Measurements from ENCODE around the gene FAM53B.

FAM53B gene

GRCh38 chr10:124667425-124668345 lies 76.5 kb downstream of the FAM53B start:
- no peaks in the 10 kb centered on the region for H3K27me3 Mint-ChIP-seq
- H3K4me1 Mint-ChIP-seq (ENCODE audit: low read depth) = peaks cover 42% of the 10 kb centered on the region
- no peak overlapping the region for H3K27ac Mint-ChIP-seq
- H3K9me3 Mint-ChIP-seq = no peaks in the 10 kb centered on the region
- no peak overlapping the region for H3K4me3 Mint-ChIP-seq
- no peaks in the 10 kb centered on the region for H3K36me3 Mint-ChIP-seq (ENCODE audit: low read depth)

GRCh38 chr10:124666494-124666893 lies 77.7 kb downstream of the FAM53B start:
- Mint-ChIP-seq H3K4me3 (no peak overlapping the region), H3K4me1 (ENCODE audit: low read depth) (peaks cover 34% of the 10 kb centered on the region), H3K27me3 (no peaks in the 10 kb centered on the region), H3K27ac (no peak overlapping the region), H3K9me3 (no peaks in the 10 kb centered on the region), H3K36me3 (ENCODE audit: low read depth) (no peaks in the 10 kb centered on the region)

DNA sequence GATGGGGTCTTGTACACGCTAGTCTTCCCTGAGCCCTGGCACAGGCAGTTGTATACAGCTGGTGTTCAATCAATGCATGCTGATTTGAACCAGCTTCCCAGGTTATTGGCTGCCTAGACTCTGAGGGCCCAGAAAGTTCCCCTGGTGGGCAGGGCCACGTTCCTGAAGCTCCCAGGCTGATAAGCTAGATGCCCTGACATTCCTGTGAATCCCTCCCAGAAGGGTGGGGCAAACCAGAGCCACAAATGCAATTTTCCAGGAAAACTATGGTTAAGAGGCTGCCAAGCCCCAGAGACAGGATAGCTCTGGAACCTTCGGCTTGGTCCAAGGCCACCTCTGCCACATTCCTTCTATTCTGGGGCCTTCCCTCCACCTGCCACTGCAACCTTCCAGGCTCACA lies 78.2 kb downstream of the FAM53B start:
- H3K4me3 Mint-ChIP-seq = no peak overlapping the region
- no peak overlapping the region for H3K27ac Mint-ChIP-seq
- no peaks in the 10 kb centered on the region for H3K27me3 Mint-ChIP-seq
- no peaks in the 10 kb centered on the region for H3K36me3 Mint-ChIP-seq (ENCODE audit: low read depth)
- H3K4me1 Mint-ChIP-seq (ENCODE audit: low read depth) = peaks cover 31% of the 10 kb centered on the region
- no peaks in the 10 kb centered on the region for H3K9me3 Mint-ChIP-seq

GRCh38 chr10:124665558-124665957 lies 78.6 kb downstream of the FAM53B start:
- Mint-ChIP-seq H3K4me1 (ENCODE audit: low read depth) (peaks cover 28% of the 10 kb centered on the region), H3K27me3 (no peaks in the 10 kb centered on the region), H3K27ac (no peak overlapping the region), H3K36me3 (ENCODE audit: low read depth) (no peaks in the 10 kb centered on the region), H3K9me3 (no peaks in the 10 kb centered on the region), H3K4me3 (no peak overlapping the region)

GRCh38 chr10:124665091-124665490 lies 79.1 kb downstream of the FAM53B start:
- Mint-ChIP-seq H3K27me3 (no peaks in the 10 kb centered on the region), H3K27ac (no peak overlapping the region), H3K36me3 (ENCODE audit: low read depth) (no peaks in the 10 kb centered on the region), H3K4me3 (no peak overlapping the region), H3K9me3 (no peaks in the 10 kb centered on the region), H3K4me1 (ENCODE audit: low read depth) (peaks cover 28% of the 10 kb centered on the region)

DNA sequence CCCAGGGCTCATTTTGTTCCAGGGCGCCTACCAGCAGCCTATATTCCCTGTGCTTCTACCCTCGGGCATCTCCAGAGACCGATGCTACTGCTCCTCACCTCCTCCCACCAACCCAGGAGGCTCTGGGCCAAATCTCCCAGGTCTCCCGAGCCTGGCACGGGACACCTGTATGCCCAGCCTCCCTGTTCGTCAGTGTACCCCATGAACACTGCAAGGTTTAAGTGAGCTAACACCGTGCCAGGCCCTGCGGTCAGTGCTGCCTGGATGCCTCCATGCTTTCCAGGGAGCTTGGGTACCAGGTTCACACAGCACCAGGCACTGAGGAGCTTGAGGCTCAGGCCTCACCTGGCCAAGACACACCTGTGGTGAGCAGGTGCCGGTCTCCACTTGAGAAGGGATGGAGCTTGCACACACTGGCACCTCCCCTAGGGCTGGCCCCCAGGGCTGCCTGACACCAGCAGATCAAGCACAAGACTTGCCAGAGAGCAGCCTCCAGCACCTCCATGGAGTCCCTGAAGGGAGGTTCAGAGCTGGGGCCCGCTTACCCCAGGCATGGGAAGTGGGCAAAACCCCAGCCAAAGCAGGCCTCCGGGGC lies 80.3 kb downstream of the FAM53B start:
- H3K4me3 Mint-ChIP-seq = no peak overlapping the region
- no peaks in the 10 kb centered on the region for H3K9me3 Mint-ChIP-seq
- H3K36me3 Mint-ChIP-seq (ENCODE audit: low read depth) = no peaks in the 10 kb centered on the region
- H3K4me1 Mint-ChIP-seq (ENCODE audit: low read depth) = peaks cover 35% of the 10 kb centered on the region
- no peak overlapping the region for H3K27ac Mint-ChIP-seq
- H3K27me3 Mint-ChIP-seq = no peaks in the 10 kb centered on the region

- Mint-ChIP-seq H3K36me3 (ENCODE audit: low read depth) (no peaks in the 10 kb centered on the region), H3K4me1 (ENCODE audit: low read depth) (peaks cover 40% of the 10 kb centered on the region), H3K27me3 (no peaks in the 10 kb centered on the region), H3K27ac (no peak overlapping the region), H3K9me3 (no peaks in the 10 kb centered on the region), H3K4me3 (no peak overlapping the region)
Measured at GRCh38 chr10:124663228-124663627, 81.0 kb downstream of the FAM53B start.

DNA sequence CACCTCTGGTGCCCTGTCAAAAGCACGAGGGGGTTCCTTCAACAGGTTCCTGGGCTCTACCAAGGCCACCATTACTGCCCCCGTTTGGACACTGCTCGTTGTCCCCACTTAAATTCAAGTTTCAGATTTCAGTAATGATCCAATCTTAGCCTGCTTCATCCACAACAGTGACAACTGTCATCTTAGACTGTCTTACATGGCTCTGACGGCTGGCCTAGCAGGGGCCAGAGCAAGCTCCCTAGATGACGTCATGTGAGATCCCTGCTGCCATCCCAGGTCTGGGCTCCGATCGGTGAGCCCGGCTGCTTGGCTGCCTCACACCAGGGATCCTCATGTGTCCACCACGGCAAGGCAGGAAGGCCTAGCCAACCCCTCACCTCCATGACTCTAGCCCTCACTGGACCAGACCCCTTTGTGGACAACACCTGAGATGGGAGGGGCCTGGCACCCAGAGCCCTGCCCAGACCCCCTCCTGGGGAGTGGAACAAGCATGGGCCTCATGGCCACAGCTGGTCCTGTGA lies 82.5 kb downstream of the FAM53B start:
- Mint-ChIP-seq H3K4me1 (ENCODE audit: low read depth) (peaks cover 43% of the 10 kb centered on the region), H3K27me3 (no peaks in the 10 kb centered on the region), H3K36me3 (ENCODE audit: low read depth) (no peaks in the 10 kb centered on the region), H3K4me3 (no peak overlapping the region), H3K9me3 (no peaks in the 10 kb centered on the region), H3K27ac (peak overlapping the region; percentile 78)

DNA sequence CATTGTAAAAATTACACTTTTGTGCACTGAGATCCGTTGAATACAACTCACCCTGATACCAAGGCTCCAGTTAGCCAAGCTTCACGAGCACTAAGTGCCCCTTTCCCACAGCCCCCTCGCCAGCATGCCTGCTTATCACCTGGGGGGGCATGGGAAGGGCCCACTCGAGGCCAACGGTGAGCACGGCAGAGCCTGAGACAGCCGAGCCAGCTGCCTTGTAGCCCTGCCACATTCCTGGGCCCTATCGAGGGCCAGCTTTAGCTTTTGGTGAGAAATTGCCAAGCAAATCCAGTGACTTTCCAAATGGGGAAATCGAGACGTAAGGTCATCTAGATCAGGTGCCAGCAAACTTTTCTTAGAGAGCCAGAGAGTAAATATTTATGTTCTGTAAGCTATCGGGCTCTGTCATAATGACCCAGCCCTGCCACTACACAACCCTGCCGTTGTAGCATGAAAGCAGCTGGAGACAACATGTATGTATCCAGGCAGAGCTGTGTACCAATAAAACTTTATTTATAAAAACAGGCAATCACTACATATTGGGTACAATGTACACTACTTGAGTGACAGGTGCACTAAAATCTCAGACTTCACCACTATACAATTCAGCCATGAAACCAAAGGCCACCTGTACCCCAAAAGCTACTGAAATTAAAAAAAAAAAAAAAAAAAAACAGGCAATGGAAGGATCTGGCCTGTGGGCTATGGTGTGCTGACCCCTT lies 83.6 kb downstream of the FAM53B start:
- no peak overlapping the region for H3K4me3 Mint-ChIP-seq
- no peaks in the 10 kb centered on the region for H3K9me3 Mint-ChIP-seq
- H3K27me3 Mint-ChIP-seq = no peaks in the 10 kb centered on the region
- H3K4me1 Mint-ChIP-seq (ENCODE audit: low read depth) = peaks cover 48% of the 10 kb centered on the region
- H3K27ac Mint-ChIP-seq = no peak overlapping the region
- H3K36me3 Mint-ChIP-seq (ENCODE audit: low read depth) = no peaks in the 10 kb centered on the region

DNA sequence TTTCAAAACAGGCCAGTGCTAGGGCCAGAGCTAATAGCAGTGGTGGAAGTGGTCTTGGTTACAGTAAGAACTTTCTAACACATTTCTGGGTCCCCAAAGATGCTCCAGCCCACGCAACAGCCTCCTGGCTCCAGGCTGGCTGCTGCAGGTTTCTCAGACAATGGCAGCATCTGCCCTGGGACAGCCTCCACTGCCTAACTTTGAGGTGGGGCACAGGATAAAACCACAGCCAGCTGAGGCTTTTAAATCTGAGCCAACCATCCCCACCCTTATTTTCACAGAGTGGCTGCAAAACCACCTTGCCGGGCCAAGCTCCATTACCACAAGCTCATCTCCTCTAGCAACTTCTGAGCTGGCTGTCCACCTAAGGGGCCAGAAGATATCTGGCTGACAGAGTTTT lies 84.8 kb downstream of the FAM53B start:
- Mint-ChIP-seq H3K4me3 (no peak overlapping the region), H3K4me1 (ENCODE audit: low read depth) (peaks cover 57% of the 10 kb centered on the region), H3K27ac (no peak overlapping the region), H3K27me3 (no peaks in the 10 kb centered on the region), H3K36me3 (ENCODE audit: low read depth) (no peaks in the 10 kb centered on the region), H3K9me3 (no peaks in the 10 kb centered on the region)

DNA sequence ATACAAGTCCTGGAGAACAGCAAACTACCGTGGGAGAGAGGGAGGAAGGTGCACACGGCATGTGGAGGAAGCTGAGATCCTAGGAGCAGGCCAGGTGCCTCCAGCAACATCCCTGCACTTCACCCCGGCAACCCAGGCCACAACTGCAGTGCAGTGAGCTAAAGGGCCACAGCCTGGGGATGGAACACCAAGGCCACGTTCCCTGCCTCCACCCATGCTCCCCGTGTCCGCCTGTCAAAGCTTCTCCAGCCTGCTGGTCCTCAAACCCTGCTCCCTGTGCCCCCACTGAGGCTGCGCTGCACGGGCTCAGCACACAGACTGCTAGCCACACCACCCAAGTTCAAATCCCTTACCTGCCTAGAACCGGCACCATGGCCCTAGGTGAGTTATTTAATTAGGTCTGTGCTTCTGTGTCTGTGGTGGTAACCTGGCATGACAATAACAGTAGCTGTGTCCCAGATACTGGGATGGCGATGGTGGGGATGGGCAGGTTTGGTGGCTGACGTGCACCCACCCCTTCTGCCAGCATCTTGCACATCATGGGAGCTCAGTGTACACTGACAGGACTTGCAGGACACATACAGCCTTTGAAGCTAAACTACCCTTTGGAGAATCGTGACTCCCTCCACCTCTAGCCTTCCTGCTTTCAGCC lies 85.5 kb downstream of the FAM53B start:
- Mint-ChIP-seq H3K27me3 (no peaks in the 10 kb centered on the region), H3K4me1 (ENCODE audit: low read depth) (peaks cover 60% of the 10 kb centered on the region), H3K9me3 (no peaks in the 10 kb centered on the region), H3K36me3 (ENCODE audit: low read depth) (no peaks in the 10 kb centered on the region), H3K27ac (peak overlapping the region; percentile 52), H3K4me3 (no peak overlapping the region)

GRCh38 chr10:124657806-124658205 lies 86.4 kb downstream of the FAM53B start:
- H3K27ac Mint-ChIP-seq = no peak overlapping the region
- H3K4me1 Mint-ChIP-seq (ENCODE audit: low read depth) = peaks cover 65% of the 10 kb centered on the region
- H3K36me3 Mint-ChIP-seq (ENCODE audit: low read depth) = no peaks in the 10 kb centered on the region
- H3K4me3 Mint-ChIP-seq = no peak overlapping the region
- H3K9me3 Mint-ChIP-seq = no peaks in the 10 kb centered on the region
- no peaks in the 10 kb centered on the region for H3K27me3 Mint-ChIP-seq

- Mint-ChIP-seq H3K9me3 (no peaks in the 10 kb centered on the region), H3K36me3 (ENCODE audit: low read depth) (no peaks in the 10 kb centered on the region), H3K4me3 (no peak overlapping the region), H3K4me1 (ENCODE audit: low read depth) (peaks cover 70% of the 10 kb centered on the region), H3K27ac (peak overlapping the region; percentile 9), H3K27me3 (no peaks in the 10 kb centered on the region)
Measured at GRCh38 chr10:124656541-124656940, 87.6 kb downstream of the FAM53B start.

- peaks cover 71% of the 10 kb centered on the region for H3K4me1 Mint-ChIP-seq (ENCODE audit: low read depth)
- H3K9me3 Mint-ChIP-seq = no peaks in the 10 kb centered on the region
- no peaks in the 10 kb centered on the region for H3K27me3 Mint-ChIP-seq
- H3K27ac Mint-ChIP-seq = no peak overlapping the region
- no peak overlapping the region for H3K4me3 Mint-ChIP-seq
- no peaks in the 10 kb centered on the region for H3K36me3 Mint-ChIP-seq (ENCODE audit: low read depth)
Measured at GRCh38 chr10:124656113-124656490, 88.1 kb downstream of the FAM53B start.

All from stimulated activated naive CD8-positive, alpha-beta T cell treated with anti-CD3 and anti-CD28 coated beads, Interleukin-15, Interleukin-2, amounts not matched to agents 100 ng/mL and 50 ng/mL, for 24 hours (primary cell).